HEK293 (cell line): ENCODE measurements around the gene MAN2B1.

Experiments
- CTCF ChIA-PET: fragments of 350-600 bp; formaldehyde crosslinking; extraction: SDS; loops from one replicate; lab custom pipeline; 2021; ENCODE audit warnings: antibody characterized with exemption; lab: Yijun Ruan, JAX
- POLR2A ChIA-PET: fragments of 300-600 bp; formaldehyde crosslinking; extraction: SDS; loops from one replicate; lab custom pipeline; 2020; ENCODE audit warnings: antibody characterized with exemption, inconsistent platforms; lab: Yijun Ruan, JAX
- H3K27ac ChIP-seq: fragments of 200-500 bp; sonication (Bioruptor generic); 2 replicates; pipeline ENCODE4 v1.5.1; 2014; ENCODE audit warnings: low read depth, low read length, control low read depth, inconsistent platforms; ENCODE audit errors: extremely low read depth
- H3K36me3 ChIP-seq, 2 experiments: fragments of 200-500 bp in 1 of 2; sonication (Bioruptor generic) in 1 of 2; 1 replicate in 1 of 2; 2 replicates in 1 of 2; pipeline ENCODE4 v1.5.1; 2014 to 2017; ENCODE audit warnings: inconsistent platforms in 2 of 2, low read length in 2 of 2; ENCODE audit not compliant: control insufficient read depth in 2 of 2, insufficient read depth in 1 of 2
- H3K4me1 ChIP-seq: fragments of 200-500 bp; sonication (Bioruptor generic); 2 replicates; pipeline ENCODE4 v1.5.1; 2014; ENCODE audit warnings: mild to moderate bottlenecking, low read length, inconsistent platforms; ENCODE audit not compliant: control insufficient read depth, insufficient read depth
- H3K4me3 ChIP-seq: 2 replicates; pipeline ENCODE4 v1.5.1; 2011; ENCODE audit warnings: low read depth, mild to moderate bottlenecking, control low read depth, low read length, moderate library complexity
- H3K9me3 ChIP-seq: fragments of 200-500 bp; sonication (Bioruptor generic); 2 replicates; pipeline ENCODE4 v1.5.1; 2014; ENCODE audit warnings: low read depth, low read length, inconsistent platforms; ENCODE audit not compliant: control insufficient read depth, insufficient read depth
- BCL11A ChIP-seq: fragments of 450-650 bp; formaldehyde crosslinking; IDR thresholded peaks from 2 replicates; pipeline ENCODE4 v1.5.1; 2016; ENCODE audit warnings: low read depth, missing biosample characterization, missing genetic modification characterization
- HOXC10 ChIP-seq: sonication (generic); formaldehyde crosslinking; IDR thresholded peaks from 2 replicates; pipeline ENCODE4 v1.8.1; 2023; ENCODE audit warnings: mild to moderate bottlenecking, missing genetic modification reagents
- KLF1 ChIP-seq: fragments of 450-650 bp; formaldehyde crosslinking; IDR thresholded peaks from 2 replicates; pipeline ENCODE4 v1.5.1; 2016; ENCODE audit warnings: missing biosample characterization, missing genetic modification characterization
- KLF8 ChIP-seq: fragments of 450-650 bp; formaldehyde crosslinking; IDR thresholded peaks from 2 replicates; pipeline ENCODE4 v1.5.1; 2016; ENCODE audit warnings: missing biosample characterization, missing genetic modification characterization
- KLF9 ChIP-seq: fragments of 450-650 bp; formaldehyde crosslinking; IDR thresholded peaks from 2 replicates; pipeline ENCODE4 v1.5.1; 2016; ENCODE audit warnings: missing biosample characterization, missing genetic modification characterization, low read depth
- WT1 ChIP-seq: fragments of 450-650 bp; formaldehyde crosslinking; IDR thresholded peaks from 2 replicates; pipeline ENCODE4 v1.5.1; 2016; ENCODE audit warnings: missing biosample characterization, missing genetic modification characterization
- ZBTB17 ChIP-seq: fragments of 450-650 bp; formaldehyde crosslinking; IDR thresholded peaks from 2 replicates; pipeline ENCODE4 v1.5.1; 2016; ENCODE audit warnings: missing biosample characterization, missing genetic modification characterization
- ZBTB7A ChIP-seq: fragments of 450-650 bp; formaldehyde crosslinking; IDR thresholded peaks from 2 replicates; pipeline ENCODE4 v1.5.1; 2016; ENCODE audit warnings: low read depth, missing biosample characterization, missing genetic modification characterization
- ZNF114 ChIP-seq: fragments of 450-650 bp; formaldehyde crosslinking; IDR thresholded peaks from 2 replicates; pipeline ENCODE4 v1.5.0; 2017; ENCODE audit warnings: missing biosample characterization, missing genetic modification characterization
- ZNF140 ChIP-seq: fragments of 450-650 bp; formaldehyde crosslinking; IDR thresholded peaks from 2 replicates; pipeline ENCODE4 v1.5.1; 2016; ENCODE audit warnings: missing biosample characterization, missing genetic modification characterization
- ZNF214 ChIP-seq: fragments of 450-650 bp; formaldehyde crosslinking; IDR thresholded peaks from 2 replicates; pipeline ENCODE4 v1.5.1; 2017; ENCODE audit warnings: missing biosample characterization, mild to moderate bottlenecking, missing genetic modification characterization, borderline replicate concordance
- ZNF433 ChIP-seq: fragments of 450-650 bp; formaldehyde crosslinking; IDR thresholded peaks from 2 replicates; pipeline ENCODE4 v1.5.1; 2016; ENCODE audit warnings: missing biosample characterization, missing genetic modification characterization, low read depth
- ZNF48 ChIP-seq: fragments of 450-650 bp; formaldehyde crosslinking; IDR thresholded peaks from 2 replicates; pipeline ENCODE4 v1.5.1; 2016; ENCODE audit warnings: missing biosample characterization, missing genetic modification characterization
- ZNF510 ChIP-seq: fragments of 450-650 bp; formaldehyde crosslinking; IDR thresholded peaks from 2 replicates; pipeline ENCODE4 v1.5.1; 2018; ENCODE audit warnings: mild to moderate bottlenecking, missing genetic modification characterization, missing biosample characterization; ENCODE audit not compliant: insufficient replicate concordance
- ZNF530 ChIP-seq: fragments of 450-650 bp; formaldehyde crosslinking; IDR thresholded peaks from 2 replicates; pipeline ENCODE4 v1.5.1; 2016; ENCODE audit warnings: low read depth, missing biosample characterization, missing genetic modification characterization
- ZNF654 ChIP-seq: fragments of 450-650 bp; formaldehyde crosslinking; IDR thresholded peaks from 2 replicates; pipeline ENCODE4 v1.5.1; 2016; ENCODE audit warnings: low read depth, missing biosample characterization, missing genetic modification characterization
- ZNF660 ChIP-seq: fragments of 450-650 bp; IDR thresholded peaks from 2 replicates; pipeline ENCODE4 v1.5.1; 2018; ENCODE audit warnings: missing biosample characterization, mild to moderate bottlenecking, missing genetic modification characterization
- ZNF670 ChIP-seq: fragments of 450-650 bp; formaldehyde crosslinking; IDR thresholded peaks from 2 replicates; pipeline ENCODE4 v1.5.1; 2016; ENCODE audit warnings: missing biosample characterization, missing genetic modification characterization, low read depth
- ZNF747 ChIP-seq: fragments of 450-650 bp; formaldehyde crosslinking; IDR thresholded peaks from 2 replicates; pipeline ENCODE4 v1.5.1; 2016; ENCODE audit warnings: missing biosample characterization, missing genetic modification characterization
- ZNF76 ChIP-seq: fragments of 450-650 bp; formaldehyde crosslinking; IDR thresholded peaks from 2 replicates; pipeline ENCODE4; 2016; ENCODE audit warnings: low read depth, missing biosample characterization, missing genetic modification characterization, borderline replicate concordance
- ZSCAN23 ChIP-seq: fragments of 450-650 bp; formaldehyde crosslinking; IDR thresholded peaks from 2 replicates; pipeline ENCODE4 v1.5.1; 2016; ENCODE audit warnings: missing biosample characterization, missing genetic modification characterization
- TF ChIP-seq, protein P1 (sequence below): fragments of 450-650 bp; formaldehyde crosslinking; optimal IDR thresholded peaks from 2 replicates; pipeline ENCODE3; 2016; ENCODE audit warnings: missing biosample characterization, mild to moderate bottlenecking, missing genetic modification characterization
- TF ChIP-seq, protein P2 (sequence below): fragments of 450-650 bp; formaldehyde crosslinking; IDR thresholded peaks from 2 replicates; pipeline ENCODE4 v1.5.1; 2017; ENCODE audit warnings: missing biosample characterization, missing genetic modification characterization
- TF ChIP-seq, protein P3 (sequence below): fragments of 450-650 bp; formaldehyde crosslinking; IDR thresholded peaks from 2 replicates; pipeline ENCODE4 v1.5.1; 2016; ENCODE audit warnings: missing biosample characterization, missing genetic modification characterization, borderline replicate concordance
- TF ChIP-seq, protein P4 (sequence below): IDR thresholded peaks from 2 replicates; pipeline ENCODE4 v1.6.1; 2011; ENCODE audit warnings: mild to moderate bottlenecking, low read depth, low read length, borderline replicate concordance

Gene MAN2B1

DNA sequence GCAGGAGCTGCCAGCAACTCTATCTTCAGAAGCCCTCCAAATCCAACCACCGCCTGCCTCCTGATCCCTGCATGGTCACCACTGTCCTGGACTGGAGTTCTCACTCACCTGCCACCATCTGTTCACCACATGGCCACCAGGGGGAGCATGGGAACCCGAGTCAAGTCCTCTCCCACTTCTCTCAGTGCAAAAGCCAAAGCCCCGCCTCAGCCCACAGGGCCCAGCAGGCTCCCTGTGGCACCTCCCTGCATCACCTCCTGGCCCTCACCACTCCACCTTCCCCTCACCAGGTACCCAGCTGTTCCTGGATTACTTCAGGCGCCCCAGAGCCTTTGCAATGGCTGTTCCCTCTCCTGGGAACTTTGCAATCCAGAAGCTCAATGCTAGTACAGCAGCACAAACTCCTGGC is 9.8 kb upstream of the MAN2B1 start (continued):
- TF ChIP-seq, protein P1, sequence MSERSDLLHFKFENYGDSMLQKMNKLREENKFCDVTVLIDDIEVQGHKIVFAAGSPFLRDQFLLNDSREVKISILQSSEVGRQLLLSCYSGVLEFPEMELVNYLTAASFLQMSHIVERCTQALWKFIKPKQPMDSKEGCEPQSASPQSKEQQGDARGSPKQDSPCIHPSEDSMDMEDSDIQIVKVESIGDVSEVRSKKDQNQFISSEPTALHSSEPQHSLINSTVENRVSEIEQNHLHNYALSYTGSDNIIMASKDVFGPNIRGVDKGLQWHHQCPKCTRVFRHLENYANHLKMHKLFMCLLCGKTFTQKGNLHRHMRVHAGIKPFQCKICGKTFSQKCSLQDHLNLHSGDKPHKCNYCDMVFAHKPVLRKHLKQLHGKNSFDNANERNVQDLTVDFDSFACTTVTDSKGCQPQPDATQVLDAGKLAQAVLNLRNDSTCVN: peak; percentile 19
- TF ChIP-seq KLF9 (tag by site-specific recombination) (no peak), ZNF510 (tag by site-specific recombination) (no peak), ZNF747 (no peak), ZNF433 (tag by site-specific recombination) (no peak), ZNF654 (tag by site-specific recombination) (peak; percentile 36)

DNA sequence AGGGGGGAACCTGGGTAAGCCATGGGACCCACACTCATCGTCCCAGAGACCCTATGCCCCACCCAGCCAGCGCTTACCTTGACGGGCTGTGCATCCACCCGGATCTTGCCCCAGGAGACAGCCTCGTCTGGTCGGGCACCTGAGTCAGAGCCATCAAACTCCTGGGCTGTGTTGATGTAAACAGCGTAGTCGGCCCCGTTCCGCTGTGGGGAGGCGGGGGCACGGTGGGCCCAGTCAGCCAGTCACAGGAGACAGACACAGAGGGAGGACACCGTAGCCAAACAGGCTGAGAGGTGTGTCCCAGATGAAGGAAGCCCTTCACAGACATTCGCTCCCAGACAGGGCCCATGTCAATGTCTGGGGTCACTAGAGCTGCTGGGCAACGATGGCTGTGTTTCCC is 9.4 kb upstream of the MAN2B1 start:
- no peak for TF ChIP-seq HOXC10 (CRISPR knock-in tag)
- Histone ChIP-seq H3K9me3 (no peaks in the 10 kb centered on the region), H3K36me3 (peaks cover 35 to 78% of the 10 kb centered on the region in 2 experiments; a peak in 2 of 3 replicates), H3K4me3 (no peak overlapping the region), H3K27ac (no peak overlapping the region), H3K4me1 (no peaks in the 10 kb centered on the region)
- POLR2A ChIA-PET: interaction anchor here (0.9 kb wide), 2 partner anchors 17 to 20 kb away, joined by 3 read pairs; partner anchors contain the start of gene FBXW9
- CTCF ChIA-PET: interaction anchor here (0.6 to 1.2 kb wide), 5 partner anchors 13 to 752 kb away, joined by 3 to 16 read pairs (median 3); no protein-coding TSS in a partner anchor

DNA sequence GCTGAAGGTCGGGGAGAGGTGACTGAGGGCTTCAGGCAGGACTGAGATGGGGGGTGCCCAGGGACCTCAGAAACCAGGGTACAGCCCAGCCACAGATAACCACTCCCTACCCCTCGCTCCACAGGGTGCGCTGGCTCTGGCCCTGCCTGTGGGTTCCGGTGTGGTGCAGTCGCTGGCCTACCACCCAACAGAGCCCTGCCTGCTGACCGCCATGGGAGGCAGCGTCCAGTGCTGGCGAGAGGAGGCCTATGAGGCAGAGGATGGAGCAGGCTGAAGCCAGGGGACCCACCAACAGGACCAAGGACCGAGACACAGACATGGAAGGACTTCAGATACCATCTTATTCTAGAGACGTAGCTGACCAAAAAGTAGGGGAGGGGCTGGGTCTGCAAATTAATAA is 8.9 kb upstream of the MAN2B1 start:
- POLR2A ChIA-PET: no interaction called here
- CTCF ChIA-PET: interaction anchor here (1.0 kb wide), 1 partner anchor 85 kb away, joined by 4 read pairs; no protein-coding TSS in a partner anchor
- Histone ChIP-seq H3K9me3 (no peaks in the 10 kb centered on the region), H3K4me1 (no peaks in the 10 kb centered on the region), H3K27ac (no peak overlapping the region), H3K4me3 (no peak overlapping the region), H3K36me3 (peaks cover 35 to 84% of the 10 kb centered on the region in 2 experiments; a peak in 2 of 3 replicates)
- TF ChIP-seq ZBTB17 (no peak), ZBTB7A (tag by site-specific recombination) (no peak), ZNF670 (tag by site-specific recombination) (no peak), ZNF114 (tag by site-specific recombination) (no peak), ZNF48 (tag by site-specific recombination) (no peak), ZNF660 (tag by site-specific recombination) (no peak), ZNF530 (tag by site-specific recombination) (no peak), BCL11A (tag by site-specific recombination) (no peak), ZNF214 (tag by site-specific recombination) (no peak), ZNF140 (no peak), WT1 (tag by site-specific recombination) (no peak), ZSCAN23 (tag by site-specific recombination) (no peak), KLF8 (tag by site-specific recombination) (no peak), ZNF76 (tag by site-specific recombination) (no peak), KLF1 (tag by site-specific recombination) (no peak)
- TF ChIP-seq, protein P2, sequence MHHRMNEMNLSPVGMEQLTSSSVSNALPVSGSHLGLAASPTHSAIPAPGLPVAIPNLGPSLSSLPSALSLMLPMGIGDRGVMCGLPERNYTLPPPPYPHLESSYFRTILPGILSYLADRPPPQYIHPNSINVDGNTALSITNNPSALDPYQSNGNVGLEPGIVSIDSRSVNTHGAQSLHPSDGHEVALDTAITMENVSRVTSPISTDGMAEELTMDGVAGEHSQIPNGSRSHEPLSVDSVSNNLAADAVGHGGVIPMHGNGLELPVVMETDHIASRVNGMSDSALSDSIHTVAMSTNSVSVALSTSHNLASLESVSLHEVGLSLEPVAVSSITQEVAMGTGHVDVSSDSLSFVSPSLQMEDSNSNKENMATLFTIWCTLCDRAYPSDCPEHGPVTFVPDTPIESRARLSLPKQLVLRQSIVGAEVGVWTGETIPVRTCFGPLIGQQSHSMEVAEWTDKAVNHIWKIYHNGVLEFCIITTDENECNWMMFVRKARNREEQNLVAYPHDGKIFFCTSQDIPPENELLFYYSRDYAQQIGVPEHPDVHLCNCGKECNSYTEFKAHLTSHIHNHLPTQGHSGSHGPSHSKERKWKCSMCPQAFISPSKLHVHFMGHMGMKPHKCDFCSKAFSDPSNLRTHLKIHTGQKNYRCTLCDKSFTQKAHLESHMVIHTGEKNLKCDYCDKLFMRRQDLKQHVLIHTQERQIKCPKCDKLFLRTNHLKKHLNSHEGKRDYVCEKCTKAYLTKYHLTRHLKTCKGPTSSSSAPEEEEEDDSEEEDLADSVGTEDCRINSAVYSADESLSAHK (tag by site-specific recombination): no peak
- TF ChIP-seq, protein P3, sequence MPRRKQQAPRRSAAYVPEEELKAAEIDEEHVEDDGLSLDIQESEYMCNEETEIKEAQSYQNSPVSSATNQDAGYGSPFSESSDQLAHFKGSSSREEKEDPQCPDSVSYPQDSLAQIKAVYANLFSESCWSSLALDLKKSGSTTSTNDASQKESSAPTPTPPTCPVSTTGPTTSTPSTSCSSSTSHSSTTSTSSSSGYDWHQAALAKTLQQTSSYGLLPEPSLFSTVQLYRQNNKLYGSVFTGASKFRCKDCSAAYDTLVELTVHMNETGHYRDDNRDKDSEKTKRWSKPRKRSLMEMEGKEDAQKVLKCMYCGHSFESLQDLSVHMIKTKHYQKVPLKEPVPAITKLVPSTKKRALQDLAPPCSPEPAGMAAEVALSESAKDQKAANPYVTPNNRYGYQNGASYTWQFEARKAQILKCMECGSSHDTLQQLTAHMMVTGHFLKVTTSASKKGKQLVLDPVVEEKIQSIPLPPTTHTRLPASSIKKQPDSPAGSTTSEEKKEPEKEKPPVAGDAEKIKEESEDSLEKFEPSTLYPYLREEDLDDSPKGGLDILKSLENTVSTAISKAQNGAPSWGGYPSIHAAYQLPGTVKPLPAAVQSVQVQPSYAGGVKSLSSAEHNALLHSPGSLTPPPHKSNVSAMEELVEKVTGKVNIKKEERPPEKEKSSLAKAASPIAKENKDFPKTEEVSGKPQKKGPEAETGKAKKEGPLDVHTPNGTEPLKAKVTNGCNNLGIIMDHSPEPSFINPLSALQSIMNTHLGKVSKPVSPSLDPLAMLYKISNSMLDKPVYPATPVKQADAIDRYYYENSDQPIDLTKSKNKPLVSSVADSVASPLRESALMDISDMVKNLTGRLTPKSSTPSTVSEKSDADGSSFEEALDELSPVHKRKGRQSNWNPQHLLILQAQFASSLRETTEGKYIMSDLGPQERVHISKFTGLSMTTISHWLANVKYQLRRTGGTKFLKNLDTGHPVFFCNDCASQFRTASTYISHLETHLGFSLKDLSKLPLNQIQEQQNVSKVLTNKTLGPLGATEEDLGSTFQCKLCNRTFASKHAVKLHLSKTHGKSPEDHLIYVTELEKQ (tag by site-specific recombination): no peak
- TF ChIP-seq, protein P4, sequence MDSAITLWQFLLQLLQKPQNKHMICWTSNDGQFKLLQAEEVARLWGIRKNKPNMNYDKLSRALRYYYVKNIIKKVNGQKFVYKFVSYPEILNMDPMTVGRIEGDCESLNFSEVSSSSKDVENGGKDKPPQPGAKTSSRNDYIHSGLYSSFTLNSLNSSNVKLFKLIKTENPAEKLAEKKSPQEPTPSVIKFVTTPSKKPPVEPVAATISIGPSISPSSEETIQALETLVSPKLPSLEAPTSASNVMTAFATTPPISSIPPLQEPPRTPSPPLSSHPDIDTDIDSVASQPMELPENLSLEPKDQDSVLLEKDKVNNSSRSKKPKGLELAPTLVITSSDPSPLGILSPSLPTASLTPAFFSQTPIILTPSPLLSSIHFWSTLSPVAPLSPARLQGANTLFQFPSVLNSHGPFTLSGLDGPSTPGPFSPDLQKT: no peak
